GM12892 (cell line): ENCODE measurements around the gene PPP1R9A.

Experiments
- POLR2A ChIP-seq: IDR thresholded peaks from 2 replicates; pipeline ENCODE4 v1.6.1; 2011; ENCODE audit warnings: low read depth, low read length, control low read depth
- POLR2AphosphoS5 ChIP-seq: IDR thresholded peaks from 2 replicates; pipeline ENCODE4 v1.6.1; 2011; ENCODE audit warnings: low read depth, low read length, control low read depth

- TF ChIP-seq POLR2AphosphoS5 = no peak
- TF ChIP-seq POLR2A = no peak
Observed at GRCh38 chr7:95309951-95310350, 402.6 kb downstream of the PPP1R9A start.
